HG02885 (cell line): ENCODE data around the gene APOBEC3H.

Experiments
- ATAC-seq: cut with Tn5 transposase; IDR thresholded peaks from one replicate; pipeline ENCODE4 v1.9.1; 2021; ENCODE audit warnings: mild to moderate bottlenecking; ENCODE audit not compliant: unreplicated experiment, poor library complexity

Gene APOBEC3H

GRCh38 chr22:39080052-39080762, 16.8 kb upstream of the APOBEC3H start:
- no peak for ATAC-seq

GRCh38 chr22:39081016-39081415, 16.0 kb upstream of the APOBEC3H start:
- no peak for ATAC-seq

GRCh38 chr22:39081598-39081997, 15.4 kb upstream of the APOBEC3H start:
- ATAC-seq: no peak

- no peak for ATAC-seq
Observed at GRCh38 chr22:39083212-39084165, 13.6 kb upstream of the APOBEC3H start.

DNA sequence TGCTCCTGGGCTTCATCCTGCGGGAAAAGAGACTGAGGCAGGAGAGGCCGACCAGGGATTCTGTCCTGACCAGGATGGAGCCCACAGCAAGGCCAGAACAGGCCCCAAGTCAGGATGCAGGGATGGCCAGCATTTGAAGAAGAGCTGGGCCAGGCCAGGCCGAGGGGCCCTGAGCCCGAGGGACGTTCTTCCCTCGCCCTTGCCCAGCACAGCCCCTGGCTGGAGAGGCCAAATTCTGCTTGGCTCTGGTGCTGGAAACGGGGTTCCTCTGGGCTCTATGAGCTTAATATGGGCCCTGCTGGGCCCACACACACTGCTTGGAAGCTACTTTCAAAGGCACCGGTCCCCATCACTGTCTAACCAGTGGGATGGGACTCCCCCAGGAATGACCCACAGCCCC, 12.4 kb upstream of the APOBEC3H start:
- no peak for ATAC-seq

DNA sequence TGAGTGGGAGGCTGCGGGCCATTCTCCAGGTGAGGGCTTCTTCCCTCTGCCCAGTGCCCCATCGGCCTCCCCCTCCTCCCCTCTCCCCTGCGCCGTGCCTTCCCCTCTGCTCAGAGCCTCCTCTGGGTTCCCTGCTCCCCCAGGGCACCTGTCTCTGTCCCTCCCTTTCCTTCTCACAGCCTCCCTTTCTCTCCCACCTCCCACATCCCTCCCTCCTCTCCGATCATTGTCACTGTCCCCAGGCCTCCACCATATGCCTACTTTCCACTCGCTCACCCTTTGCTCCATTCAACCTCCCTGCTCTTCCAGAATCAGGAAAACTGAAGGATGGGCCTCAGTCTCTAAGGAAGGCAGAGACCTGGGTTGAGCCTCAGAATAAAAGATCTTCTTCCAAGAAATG, 9.9 kb upstream of the APOBEC3H start:
- no peak for ATAC-seq

- ATAC-seq: no peak
Observed at GRCh38 chr22:39087881-39088684, 9.0 kb upstream of the APOBEC3H start.

GRCh38 chr22:39088685-39089032, 8.4 kb upstream of the APOBEC3H start:
- ATAC-seq: no peak

- ATAC-seq: no peak
Observed at GRCh38 chr22:39089928-39090327, 7.1 kb upstream of the APOBEC3H start.

DNA sequence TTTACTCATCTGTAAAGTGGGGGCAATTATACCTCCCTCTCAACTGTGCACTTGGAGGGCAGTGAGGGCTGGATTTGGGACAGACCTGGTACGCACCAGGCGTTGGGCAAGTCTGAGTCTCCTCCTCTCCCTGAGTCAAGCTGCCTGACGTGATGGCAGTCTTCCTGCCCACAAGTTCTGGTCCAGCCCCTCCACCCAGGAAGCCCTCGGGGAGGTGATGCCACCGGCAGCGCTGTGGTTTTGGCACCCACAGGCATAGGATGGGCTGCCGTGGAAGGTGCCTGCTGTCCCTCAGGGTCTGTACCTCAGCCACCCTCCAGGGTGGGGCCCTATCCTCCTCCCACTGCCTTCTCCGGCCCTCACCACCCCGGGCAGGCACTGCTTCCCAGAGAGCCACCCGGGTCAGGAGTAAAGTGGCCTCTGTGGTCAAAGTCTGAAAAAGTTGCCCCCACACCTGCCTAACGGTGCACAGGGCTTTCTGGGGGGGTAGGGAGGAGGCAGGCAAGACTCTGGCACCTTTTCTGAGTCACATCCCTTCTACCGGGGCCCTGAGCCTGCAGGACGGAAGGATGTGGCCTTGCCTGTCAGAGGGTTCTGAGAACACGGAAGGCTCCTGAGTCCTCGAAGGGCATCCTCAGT, 6.5 kb upstream of the APOBEC3H start:
- no peak for ATAC-seq

DNA sequence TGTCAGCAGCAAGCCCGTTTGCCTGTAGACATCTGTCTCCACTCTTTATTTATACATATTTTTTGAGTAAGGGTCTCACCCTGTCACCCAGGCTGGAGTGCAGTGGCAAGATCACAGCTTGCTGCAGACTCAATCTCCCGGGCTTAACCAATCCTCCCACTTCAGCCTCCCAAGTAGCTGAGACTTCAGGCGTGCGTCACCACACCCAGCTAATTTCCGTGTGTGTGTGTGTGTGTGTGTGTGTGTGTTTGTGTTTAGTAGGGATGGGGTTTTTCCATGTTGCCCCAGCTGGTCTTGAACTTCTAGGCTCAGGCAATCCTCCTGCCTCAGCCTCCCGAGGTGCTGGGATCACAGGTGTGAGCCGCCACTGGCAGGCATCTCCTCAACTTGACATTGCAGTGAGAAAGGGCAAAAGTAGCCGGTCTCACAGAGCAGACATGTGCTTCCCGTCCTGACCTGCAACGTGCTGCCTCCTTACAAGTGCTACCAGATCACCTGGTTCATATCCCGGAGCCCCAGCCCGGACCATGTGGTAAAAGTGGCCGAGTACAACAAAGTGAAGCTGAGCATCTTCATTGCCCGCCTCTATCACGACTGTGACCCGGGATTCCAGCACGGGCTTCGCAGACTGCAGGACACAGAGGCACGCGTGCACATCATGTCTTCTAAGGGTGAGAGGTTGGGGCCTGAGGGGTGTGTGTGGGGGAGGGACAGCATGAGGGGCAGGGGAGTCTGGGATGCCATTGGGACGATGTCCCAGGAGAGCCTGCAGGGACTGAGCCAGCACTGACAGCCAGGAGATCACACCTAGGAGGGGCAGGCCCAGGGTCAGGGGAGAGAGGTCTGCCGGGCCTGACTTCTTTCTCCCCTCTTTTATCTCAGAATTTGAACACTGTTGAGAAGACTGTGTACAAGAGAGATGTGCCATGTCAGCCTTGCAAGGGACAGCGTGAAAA, 5.6 kb upstream of the APOBEC3H start:
- ATAC-seq: no peak

DNA sequence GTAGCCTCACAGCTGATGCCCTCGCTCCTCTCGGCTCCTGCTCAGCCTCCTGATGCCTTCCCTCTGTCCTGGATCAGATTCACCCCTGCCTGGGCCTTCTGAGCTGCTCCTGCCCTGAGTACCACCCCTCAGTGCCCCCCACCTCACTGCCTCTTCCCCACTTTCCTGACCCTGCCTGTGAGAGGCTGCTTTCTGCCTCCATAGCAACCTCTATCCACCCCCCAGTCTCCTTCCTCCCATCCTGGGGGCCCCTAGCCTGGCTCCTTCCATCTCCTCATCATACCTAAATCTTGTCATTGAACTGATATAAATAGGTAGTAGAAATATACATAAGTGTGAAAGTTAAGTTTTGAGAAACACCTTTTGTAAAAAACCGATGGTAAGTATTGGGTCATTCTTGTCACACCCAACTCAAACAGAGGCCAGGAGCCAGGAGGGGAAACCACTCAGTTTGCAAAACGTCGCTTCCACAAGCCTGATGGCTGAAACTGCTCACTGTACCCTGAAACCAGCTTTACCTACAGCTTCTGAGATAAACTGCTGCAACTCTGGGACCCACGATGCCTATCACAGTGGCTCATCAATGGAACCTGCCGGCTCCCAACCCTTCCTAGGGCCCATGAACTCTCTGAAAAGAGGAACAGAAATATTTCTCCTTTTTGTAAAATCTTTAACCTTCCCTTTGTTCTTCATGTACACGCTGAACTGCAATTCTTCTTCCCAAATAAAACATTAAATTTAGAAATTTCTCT, 4.8 kb upstream of the APOBEC3H start:
- ATAC-seq: no peak

DNA sequence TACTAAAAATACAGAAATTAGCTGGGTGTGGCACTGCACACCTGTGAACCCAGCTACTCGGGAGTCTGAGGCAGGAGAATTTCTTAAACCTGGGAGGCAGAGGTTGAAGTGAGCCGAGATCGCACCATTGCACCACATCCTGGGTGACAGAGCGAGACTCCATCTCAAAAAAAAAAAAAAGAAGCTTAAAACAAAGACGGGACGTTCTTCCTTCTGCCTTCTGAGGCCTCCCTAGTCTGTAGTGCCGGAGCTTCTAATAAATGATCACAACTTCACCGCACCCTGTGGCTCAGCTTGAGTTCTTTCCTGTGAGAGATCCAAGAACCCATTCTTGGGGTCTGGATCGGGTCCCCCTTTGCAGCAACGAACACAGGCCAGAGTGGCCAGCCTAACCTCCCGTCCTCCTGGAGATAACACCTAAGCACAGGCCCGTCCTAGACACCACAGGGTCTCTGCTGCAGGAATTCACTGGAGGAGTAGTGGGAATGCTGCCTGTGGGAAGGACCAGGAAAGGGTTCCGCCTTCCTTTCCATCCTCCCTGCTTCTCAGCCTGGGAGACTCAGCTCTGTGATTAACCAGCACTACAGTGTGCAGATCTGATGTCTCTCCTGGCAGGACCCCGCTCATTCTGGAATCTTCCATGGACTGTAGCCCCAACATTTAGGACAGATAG, 2.2 kb upstream of the APOBEC3H start:
- no peak for ATAC-seq

- no peak for ATAC-seq
Observed at GRCh38 chr22:39095971-39096370, 1.1 kb upstream of the APOBEC3H start.

GRCh38 chr22:39098026-39098425, 982 bp downstream of the APOBEC3H start:
- ATAC-seq: no peak

DNA sequence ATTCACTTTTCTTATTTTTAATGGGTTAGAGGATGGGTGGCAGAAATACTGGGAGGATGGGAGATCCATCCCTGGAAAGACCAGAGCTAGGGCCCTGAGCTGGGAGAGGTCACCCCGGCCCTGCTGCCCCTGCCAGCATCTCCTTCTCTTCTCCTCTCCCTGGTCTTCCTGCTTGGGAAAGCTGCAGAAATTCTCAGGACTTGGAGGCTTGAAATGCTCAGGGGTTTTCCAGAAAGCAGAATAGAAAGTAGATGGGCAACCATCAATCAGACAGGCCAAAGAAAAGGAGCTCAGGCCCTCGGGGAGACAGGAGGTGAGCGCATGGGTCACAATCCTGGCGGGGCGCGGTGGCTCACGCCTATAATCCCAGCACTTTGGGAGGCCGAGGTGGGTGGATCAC, 1.5 kb downstream of the APOBEC3H start:
- ATAC-seq: no peak

DNA sequence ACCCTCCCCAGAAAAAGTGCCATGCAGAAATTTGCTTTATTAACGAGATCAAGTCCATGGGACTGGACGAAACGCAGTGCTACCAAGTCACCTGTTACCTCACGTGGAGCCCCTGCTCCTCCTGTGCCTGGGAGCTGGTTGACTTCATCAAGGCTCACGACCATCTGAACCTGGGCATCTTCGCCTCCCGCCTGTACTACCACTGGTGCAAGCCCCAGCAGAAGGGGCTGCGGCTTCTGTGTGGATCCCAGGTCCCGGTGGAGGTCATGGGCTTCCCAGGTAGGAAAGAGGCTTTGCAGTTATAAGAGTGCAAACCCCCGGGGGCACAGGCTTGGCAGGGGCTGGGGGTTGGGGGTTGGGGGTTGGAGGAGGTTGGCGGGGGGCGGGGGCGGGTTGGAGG, 4.2 kb downstream of the APOBEC3H start:
- ATAC-seq: no peak

DNA sequence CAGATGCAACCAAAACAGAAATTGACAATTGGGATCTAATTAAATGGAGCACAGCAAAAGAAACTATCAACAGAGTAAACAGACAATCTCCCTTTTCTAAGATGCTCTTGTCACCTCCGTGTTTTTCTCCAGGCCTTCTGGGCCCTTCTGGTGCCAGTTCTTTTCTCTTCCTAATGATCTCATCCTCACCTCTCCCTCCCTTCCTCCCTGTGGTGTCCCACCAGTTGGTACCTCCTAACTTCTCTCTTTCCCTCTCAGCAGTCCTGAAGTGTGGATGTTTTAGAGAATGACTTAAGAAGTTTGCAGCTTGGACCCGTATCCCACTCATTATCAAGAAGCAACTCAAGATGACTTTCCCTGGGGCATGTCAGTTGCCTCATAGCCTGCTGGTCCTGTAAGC, 6.4 kb downstream of the APOBEC3H start:
- ATAC-seq: no peak
